Measurements from ENCODE around the gene LCE1F.

Gene LCE1F

DNA sequence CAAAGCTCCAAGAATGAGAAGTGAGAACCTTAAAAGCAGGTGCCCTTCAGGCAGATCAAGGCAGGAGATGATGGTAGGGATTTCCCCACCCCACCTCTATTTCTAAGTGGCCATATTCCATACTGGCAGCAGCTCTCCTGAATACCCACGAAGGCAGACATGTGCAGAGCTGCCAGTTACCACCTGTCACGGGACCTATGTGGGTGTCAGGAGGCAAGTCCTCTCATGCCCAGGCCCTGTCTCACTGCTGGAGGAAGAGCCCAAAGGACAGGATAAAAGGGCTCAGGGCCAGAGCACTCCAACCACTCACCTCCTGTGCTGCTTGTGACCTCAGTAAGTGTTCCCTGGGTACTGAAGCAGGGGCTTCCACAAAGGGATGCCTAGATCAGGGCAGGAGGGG is 36.1 kb downstream of the LCE1F start:
- TF ChIP-seq, protein P1, sequence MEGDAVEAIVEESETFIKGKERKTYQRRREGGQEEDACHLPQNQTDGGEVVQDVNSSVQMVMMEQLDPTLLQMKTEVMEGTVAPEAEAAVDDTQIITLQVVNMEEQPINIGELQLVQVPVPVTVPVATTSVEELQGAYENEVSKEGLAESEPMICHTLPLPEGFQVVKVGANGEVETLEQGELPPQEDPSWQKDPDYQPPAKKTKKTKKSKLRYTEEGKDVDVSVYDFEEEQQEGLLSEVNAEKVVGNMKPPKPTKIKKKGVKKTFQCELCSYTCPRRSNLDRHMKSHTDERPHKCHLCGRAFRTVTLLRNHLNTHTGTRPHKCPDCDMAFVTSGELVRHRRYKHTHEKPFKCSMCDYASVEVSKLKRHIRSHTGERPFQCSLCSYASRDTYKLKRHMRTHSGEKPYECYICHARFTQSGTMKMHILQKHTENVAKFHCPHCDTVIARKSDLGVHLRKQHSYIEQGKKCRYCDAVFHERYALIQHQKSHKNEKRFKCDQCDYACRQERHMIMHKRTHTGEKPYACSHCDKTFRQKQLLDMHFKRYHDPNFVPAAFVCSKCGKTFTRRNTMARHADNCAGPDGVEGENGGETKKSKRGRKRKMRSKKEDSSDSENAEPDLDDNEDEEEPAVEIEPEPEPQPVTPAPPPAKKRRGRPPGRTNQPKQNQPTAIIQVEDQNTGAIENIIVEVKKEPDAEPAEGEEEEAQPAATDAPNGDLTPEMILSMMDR (IDR thresholded peaks at IDR 0.05) = no peak

DNA sequence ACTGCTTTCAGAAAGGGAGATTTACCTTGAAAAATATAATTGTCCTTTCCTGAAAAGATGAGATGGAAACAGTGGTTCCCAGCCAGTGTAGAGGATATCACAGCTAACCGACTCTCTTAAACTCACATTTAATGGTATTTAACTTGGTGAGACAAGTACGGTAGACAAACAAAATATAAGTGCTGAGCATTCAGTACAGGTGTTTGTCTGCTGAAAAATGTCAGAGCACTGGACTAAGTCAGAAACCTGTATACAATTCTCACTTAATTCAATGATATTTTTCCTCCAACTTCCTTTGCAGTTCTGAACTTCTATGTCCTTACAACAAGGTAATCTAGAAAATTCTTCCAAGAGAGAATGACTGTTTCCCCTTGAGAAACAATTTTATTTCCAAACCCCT is 36.7 kb downstream of the LCE1F start, which contains the start of gene LCE1B:
TSS of gene LCE1B (plus strand) at position 301 of the 400 bp plus-strand sequence. CDS start 476 bp downstream, outside the sequence.
- TF ChIP-seq, protein P1 (IDR thresholded peaks at IDR 0.05) = no peak

DNA sequence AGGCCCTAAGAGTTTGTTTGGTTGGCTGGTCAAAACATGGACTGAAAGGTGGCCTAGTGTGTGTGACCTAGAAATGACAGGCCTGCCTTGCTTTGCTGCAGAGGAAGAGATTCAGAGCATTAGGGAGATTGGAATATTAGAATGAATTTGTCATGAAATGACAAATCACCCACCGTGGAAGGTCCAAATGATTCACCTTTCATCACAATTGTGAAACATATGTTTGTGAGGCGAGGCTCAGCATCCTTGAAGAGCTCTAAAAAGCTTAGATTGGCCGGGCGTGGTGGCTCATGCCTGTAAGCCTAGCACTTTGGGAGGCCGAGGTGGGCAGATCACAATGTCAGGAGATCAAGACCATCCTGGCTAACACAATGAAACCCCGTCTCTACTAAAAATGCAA is 42.4 kb downstream of the LCE1F start:
- TF ChIP-seq, protein P1 (IDR thresholded peaks at IDR 0.05) = no peak

DNA sequence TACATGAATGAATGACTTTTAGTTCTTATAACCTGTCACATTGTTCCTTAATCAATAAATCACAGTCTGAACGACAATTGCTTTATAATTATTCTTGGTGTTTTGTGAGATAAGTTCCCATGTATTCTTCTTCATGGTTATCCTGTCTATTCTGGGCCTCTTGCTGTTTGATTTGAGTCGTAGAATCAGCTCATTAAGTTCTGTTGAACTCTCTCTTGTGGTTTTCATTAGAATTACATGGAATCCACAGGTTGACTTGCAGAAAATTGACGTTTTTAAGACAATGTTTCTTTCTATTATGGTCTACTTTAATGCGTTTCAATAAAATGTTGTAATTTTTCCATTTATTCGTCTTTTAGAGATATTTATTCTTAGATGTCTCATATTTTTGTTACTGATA is 48.4 kb downstream of the LCE1F start:
- TF ChIP-seq, protein P1 (IDR thresholded peaks at IDR 0.05) = no peak

DNA sequence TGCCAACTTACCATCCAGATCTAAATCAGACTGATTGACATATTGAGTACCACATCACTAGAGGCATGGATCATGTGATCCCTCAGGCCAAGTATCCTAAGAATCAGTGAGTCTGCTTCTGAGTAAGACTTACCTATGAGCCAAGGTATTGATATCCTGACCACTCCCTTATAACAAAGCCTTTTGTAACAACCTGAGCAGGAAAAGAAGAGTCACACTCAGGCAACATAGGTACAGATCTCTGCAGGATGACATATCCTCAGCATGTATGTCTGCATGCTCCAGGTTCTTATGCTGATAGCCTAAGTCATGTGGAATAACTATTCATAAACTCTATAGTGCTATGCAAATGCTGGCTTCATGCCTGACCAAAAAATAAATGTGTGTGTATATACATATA is 50.0 kb downstream of the LCE1F start:
- TF ChIP-seq, protein P1 (IDR thresholded peaks at IDR 0.05) = no peak

All from LNCAP (cell line).